Osteocyte (in vitro differentiated cells): ENCODE results near the gene HNRNPUL1. TPM values are rescaled to one million over a fixed set of nuclear protein-coding genes. Genes with fewer than 3 reads are reported as not detected.
A peak's percentile ranks its signal among the peaks of the same experiment; 100 is the strongest.

Experiments used
- DNase-seq: peaks from one replicate; pipeline ENCODE4 v3.0.0; 2021; ENCODE audit warnings: mixed read lengths; ENCODE audit not compliant: unreplicated experiment; ENCODE audit errors: extremely low spot score
- H3K27ac Mint-ChIP-seq: one replicate; pipeline ENCODE4 v1.8.0; 2021; ENCODE audit warnings: mild to moderate bottlenecking, mixed read lengths; ENCODE audit not compliant: unreplicated experiment
- H3K27me3 Mint-ChIP-seq: one replicate; pipeline ENCODE4 v1.8.0; 2021; ENCODE audit warnings: mixed read lengths; ENCODE audit not compliant: unreplicated experiment
- H3K36me3 Mint-ChIP-seq: one replicate; pipeline ENCODE4 v1.8.0; 2021; ENCODE audit warnings: mixed read lengths; ENCODE audit not compliant: unreplicated experiment
- H3K4me1 Mint-ChIP-seq: one replicate; pipeline ENCODE4 v1.8.0; 2021; ENCODE audit warnings: mixed read lengths; ENCODE audit not compliant: unreplicated experiment
- H3K4me3 Mint-ChIP-seq: one replicate; pipeline ENCODE4 v1.8.0; 2021; ENCODE audit warnings: mild to moderate bottlenecking, moderate library complexity, mixed read lengths; ENCODE audit not compliant: unreplicated experiment
- H3K9me3 Mint-ChIP-seq: one replicate; pipeline ENCODE4 v1.8.0; 2021; ENCODE audit warnings: mixed read lengths; ENCODE audit not compliant: unreplicated experiment
- CTCF ChIP-seq: fragments of 200-600 bp; sonication (generic); IDR thresholded peaks from 2 replicates; pipeline ENCODE4 v1.5.0; 2021; ENCODE audit warnings: antibody characterized with exemption, mild to moderate bottlenecking, moderate library complexity
- total RNA-seq: library from RNA; stranded (reverse); gene quantifications from 2 replicates; pipeline ENCODE4 v1.2.1, GENCODE V29; 2021

HNRNPUL1 gene
- total RNA-seq, 1 donor from 2014 or later: 226 TPM

- H3K27ac Mint-ChIP-seq: no peak overlapping the region
- H3K36me3 Mint-ChIP-seq: peaks cover 20% of the 10 kb centered on the region
- no peak for TF ChIP-seq CTCF
- H3K4me1 Mint-ChIP-seq: peaks cover 27% of the 10 kb centered on the region
- no peaks in the 10 kb centered on the region for H3K9me3 Mint-ChIP-seq
- DNase-seq: no peak
- H3K4me3 Mint-ChIP-seq: no peak overlapping the region
- H3K27me3 Mint-ChIP-seq: no peaks in the 10 kb centered on the region
These were observed 33.9 kb upstream of the HNRNPUL1 start for GRCh38 chr19:41230067-41230857.

- Mint-ChIP-seq H3K36me3 (peaks cover 25% of the 10 kb centered on the region), H3K4me1 (peaks cover 8% of the 10 kb centered on the region), H3K27ac (no peak overlapping the region), H3K9me3 (no peaks in the 10 kb centered on the region), H3K27me3 (no peaks in the 10 kb centered on the region), H3K4me3 (no peak overlapping the region)
- DNase-seq: no peak
- TF ChIP-seq CTCF: no peak
These were observed 31.5 kb upstream of the HNRNPUL1 start for GRCh38 chr19:41232686-41233085.

GRCh38 chr19:41233748-41234240 is 30.4 kb upstream of the HNRNPUL1 start:
- no peak for TF ChIP-seq CTCF
- peak overlapping the region; percentile 14 for H3K27ac Mint-ChIP-seq
- H3K27me3 Mint-ChIP-seq: no peaks in the 10 kb centered on the region

GRCh38 chr19:41234512-41235168 is 29.5 kb upstream of the HNRNPUL1 start:
- no peaks in the 10 kb centered on the region for H3K4me1 Mint-ChIP-seq
- DNase-seq: no peak
- H3K9me3 Mint-ChIP-seq: no peaks in the 10 kb centered on the region
- TF ChIP-seq CTCF: no peak
- H3K27ac Mint-ChIP-seq: no peak overlapping the region
- H3K4me3 Mint-ChIP-seq: no peak overlapping the region
- peaks cover 30% of the 10 kb centered on the region for H3K36me3 Mint-ChIP-seq
- H3K27me3 Mint-ChIP-seq: no peaks in the 10 kb centered on the region

More at GRCh38 chr19:41233748-41234240, 30.4 kb upstream of the HNRNPUL1 start:
- Mint-ChIP-seq H3K4me1 (no peaks in the 10 kb centered on the region), H3K36me3 (peaks cover 24% of the 10 kb centered on the region), H3K9me3 (no peaks in the 10 kb centered on the region), H3K4me3 (no peak overlapping the region)
- DNase-seq: no peak

GRCh38 chr19:41235480-41235879 is 28.7 kb upstream of the HNRNPUL1 start:
- Mint-ChIP-seq H3K36me3 (peaks cover 31% of the 10 kb centered on the region), H3K27me3 (no peaks in the 10 kb centered on the region), H3K4me1 (no peaks in the 10 kb centered on the region), H3K4me3 (no peak overlapping the region), H3K27ac (no peak overlapping the region), H3K9me3 (no peaks in the 10 kb centered on the region)
- no peak for TF ChIP-seq CTCF
- no peak for DNase-seq
